ENCODE measurements around the gene FUBP1. TPM values are rescaled to one million over a fixed set of nuclear protein-coding genes. Genes with fewer than 3 reads are reported as not detected.

Gene FUBP1
- total RNA-seq, 4 donors from 2014 or later: 99.0 to 136 (median 121) TPM

- Histone ChIP-seq H3K36me3 (no peaks in the 10 kb centered on the region), H3K27me3 (no peaks in the 10 kb centered on the region), H3K4me1 (no peaks in the 10 kb centered on the region), H3K4me3 (no peak overlapping the region), H3K9me3 (no peaks in the 10 kb centered on the region), H3K27ac (no peak overlapping the region)
- TF ChIP-seq POLR2A (IDR thresholded peaks at IDR 0.05) (no peak), CTCF (IDR thresholded peaks at IDR 0.05) (no peak), EP300 (IDR thresholded peaks at IDR 0.05) (no peak)
- WGBS, 2 donors: 93 to 100% methylated on average over 1 of the region's 1 CpG
- DNase-seq (ENCODE audit: low spot score in 2 of 2): no peak
Measured at GRCh38 chr1:77905603-77906002, 73.3 kb downstream of the FUBP1 start.

DNA sequence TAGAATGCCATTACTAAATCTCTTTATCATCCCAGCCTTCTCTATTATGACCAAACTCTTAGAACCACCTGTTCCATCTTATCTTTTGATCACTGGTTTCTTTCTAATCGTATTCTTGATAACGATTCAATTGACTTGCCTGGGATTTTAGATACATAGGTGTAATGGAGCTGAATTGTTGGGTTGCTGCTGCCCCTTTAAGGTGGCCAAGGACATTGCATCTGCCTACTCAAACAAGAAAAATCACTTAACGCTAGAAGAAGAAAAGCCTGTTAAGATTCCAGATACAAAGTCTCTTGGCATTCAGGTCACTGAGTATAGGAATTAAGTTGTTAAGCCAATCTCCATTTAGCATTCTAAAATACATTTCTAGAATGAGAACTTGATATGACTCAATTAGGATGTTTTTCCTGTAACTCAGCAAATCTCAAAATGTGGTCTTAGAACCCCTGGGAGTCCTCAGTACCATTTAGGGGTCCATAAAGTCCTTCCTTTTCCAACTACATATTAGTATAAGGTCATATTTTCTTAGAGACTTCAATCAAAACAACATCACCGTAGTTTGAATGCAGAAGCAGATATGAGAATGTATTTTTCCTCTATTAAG, 78.1 kb downstream of the FUBP1 start:
- no peaks in the 10 kb centered on the region for H3K4me1 ChIP-seq
- no peaks in the 10 kb centered on the region for H3K9me3 ChIP-seq
- no peak overlapping the region for H3K4me3 ChIP-seq
- WGBS, 2 donors: 17 to 18% methylated on average over 4 of the region's 4 CpGs
- DNase-seq (ENCODE audit: low spot score in 2 of 2): peak in 1 of 2 donors; percentile 30
- TF ChIP-seq CTCF (IDR thresholded peaks at IDR 0.05): peak; percentile 38 to 68 (median 53)
- no peak for TF ChIP-seq POLR2A (IDR thresholded peaks at IDR 0.05)
- TF ChIP-seq EP300 (IDR thresholded peaks at IDR 0.05): no peak
- H3K27me3 ChIP-seq: no peaks in the 10 kb centered on the region
- H3K27ac ChIP-seq: no peak overlapping the region
- no peaks in the 10 kb centered on the region for H3K36me3 ChIP-seq

GRCh38 chr1:77899647-77900320, 79.1 kb downstream of the FUBP1 start:
- no peak for TF ChIP-seq EP300 (IDR thresholded peaks at IDR 0.05)
- no peak for DNase-seq (ENCODE audit: low spot score in 2 of 2)
- Histone ChIP-seq H3K4me1 (no peaks in the 10 kb centered on the region), H3K27me3 (no peaks in the 10 kb centered on the region), H3K27ac (no peak overlapping the region), H3K9me3 (no peaks in the 10 kb centered on the region), H3K4me3 (no peak overlapping the region), H3K36me3 (no peaks in the 10 kb centered on the region)
- WGBS, 2 donors: 80 to 83% methylated on average over 4 of the region's 4 CpGs

Small RNA genes lying within 50 kb of the gene (small RNA-seq; reads per million reads assigned to genes)
- gene AC103591.3: not detected

Other genes starting within 250 kb of the FUBP1 start
- gene USP33, start 219.2 kb downstream of the FUBP1 start, total RNA-seq: 100 to 1,000 TPM in 1 of 4 donors, 10 to 100 TPM in 3; 87.9 to 108 (median 88.7) TPM
- gene MIGA1, start 199.4 kb downstream of the FUBP1 start, total RNA-seq: 10 to 100 TPM; 14.7 to 27.8 (median 21.2) TPM
- 10 to 100 TPM; 18.0 to 22.8 (median 20.5) TPM for gene NEXN, start 90.4 kb downstream of the FUBP1 start, total RNA-seq
- 10 to 100 TPM; 33.9 to 38.0 (median 35.6) TPM for gene DNAJB4, start 25.9 kb upstream of the FUBP1 start, total RNA-seq
- gene GIPC2, start 66.9 kb upstream of the FUBP1 start, total RNA-seq: 1 to 10 TPM; 2.1 to 6.9 (median 3.7) TPM